ENCODE measurements around the gene FGD6.
"Not testable (repeated sequence)": the region's sequence is repeated elsewhere in the genome, so short reads cannot be mapped to it uniquely, and the experiment has no call there.

FGD6 gene

DNA sequence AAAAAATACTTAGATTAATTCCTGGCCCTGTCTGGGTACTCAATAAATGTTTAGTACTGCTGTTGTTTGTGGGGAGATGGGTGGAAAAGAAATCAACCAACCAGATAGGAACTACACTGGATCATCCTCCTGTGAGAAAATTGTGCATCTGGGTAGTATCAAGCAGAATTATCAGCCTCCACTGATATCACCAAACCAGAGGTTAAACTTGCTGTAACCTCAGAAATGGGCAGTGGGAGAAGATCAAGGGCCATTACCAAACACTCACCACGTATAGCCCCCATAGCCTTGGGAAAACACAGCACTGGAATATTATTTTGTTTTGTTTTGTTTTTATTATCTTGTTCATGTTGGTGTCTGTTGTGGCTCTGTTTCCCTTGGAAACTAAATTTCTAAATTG, 20.0 kb upstream of the FGD6 start:
- H3K4me3 ChIP-seq (ENCODE audit: low read length in 2 of 2), result no peak overlapping the region
- H3K27me3 ChIP-seq (ENCODE audit: control insufficient read depth in 2 of 2, insufficient read depth in 2 of 2, low read length in 2 of 2), result no peaks in the 10 kb centered on the region
- H3K4me1 ChIP-seq (ENCODE audit: control insufficient read depth in 2 of 2, insufficient read depth in 2 of 2, low read length in 2 of 2), result peaks cover 0 to 2% of the 10 kb centered on the region in 2 donors
- no peak overlapping the region for H3K27ac ChIP-seq (ENCODE audit: low read depth in 2 of 2, low read length in 2 of 2)
- no peaks in the 10 kb centered on the region for H3K36me3 ChIP-seq (ENCODE audit: control insufficient read depth in 2 of 2, insufficient read depth in 2 of 2, low read length in 2 of 2)
- H3K9me3 ChIP-seq (ENCODE audit: control insufficient read depth in 2 of 2, low read length in 2 of 2), result no peaks in the 10 kb centered on the region
- no peak overlapping the region for H3K9ac ChIP-seq (ENCODE audit: low read depth in 1 of 2, low read length in 2 of 2)

DNA sequence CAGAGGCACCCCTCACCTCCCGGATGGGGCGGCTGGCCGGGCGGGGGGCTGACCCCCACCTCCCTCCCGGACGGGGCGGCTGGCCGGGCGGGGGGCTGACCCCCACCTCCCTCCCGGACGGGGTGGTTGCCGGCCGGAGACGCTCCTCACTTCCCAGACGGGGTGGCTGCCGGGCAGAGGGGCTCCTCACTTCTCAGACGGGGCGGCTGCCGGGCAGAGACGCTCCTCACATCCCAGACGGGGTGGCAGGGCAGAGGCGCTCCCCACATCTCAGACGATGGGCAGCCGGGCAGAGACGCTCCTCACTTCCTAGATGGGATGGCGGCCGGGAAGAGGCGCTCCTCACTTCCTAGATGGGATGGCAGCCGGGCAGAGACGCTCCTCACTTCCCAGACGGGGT, 18.4 kb upstream of the FGD6 start:
- H3K27ac ChIP-seq (ENCODE audit: low read depth in 2 of 2, low read length in 2 of 2); H3K9me3 ChIP-seq (ENCODE audit: control insufficient read depth in 2 of 2, low read length in 2 of 2); H3K4me1 ChIP-seq (ENCODE audit: control insufficient read depth in 2 of 2, insufficient read depth in 2 of 2, low read length in 2 of 2); H3K36me3 ChIP-seq (ENCODE audit: control insufficient read depth in 2 of 2, insufficient read depth in 2 of 2, low read length in 2 of 2); H3K27me3 ChIP-seq (ENCODE audit: control insufficient read depth in 2 of 2, insufficient read depth in 2 of 2, low read length in 2 of 2); H3K4me3 ChIP-seq (ENCODE audit: low read length in 2 of 2); H3K9ac ChIP-seq (ENCODE audit: low read depth in 1 of 2, low read length in 2 of 2): not testable (repeated sequence)

DNA sequence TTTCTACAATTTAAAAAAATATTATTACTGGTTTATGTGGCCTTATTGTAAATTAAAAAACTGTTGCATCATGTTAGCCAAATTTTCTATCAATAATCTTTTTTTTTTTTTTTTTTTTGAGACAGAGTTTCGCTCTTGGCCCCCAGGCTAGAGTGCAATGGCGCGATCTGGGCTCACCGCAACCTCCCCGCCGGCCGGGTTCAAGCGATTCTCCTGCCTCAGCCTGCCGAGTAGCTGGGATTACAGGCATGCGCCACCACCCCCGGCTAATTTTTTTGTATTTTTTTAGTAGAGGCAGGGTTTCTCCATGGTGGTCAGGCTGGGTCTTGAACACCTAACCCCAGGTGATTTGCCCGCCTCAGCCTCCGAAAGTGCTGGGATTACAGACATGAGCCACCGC, 16.9 kb upstream of the FGD6 start:
- not testable (repeated sequence) for H3K27ac ChIP-seq (ENCODE audit: low read depth in 2 of 2, low read length in 2 of 2); H3K9ac ChIP-seq (ENCODE audit: low read depth in 1 of 2, low read length in 2 of 2); H3K36me3 ChIP-seq (ENCODE audit: control insufficient read depth in 2 of 2, insufficient read depth in 2 of 2, low read length in 2 of 2); H3K4me3 ChIP-seq (ENCODE audit: low read length in 2 of 2); H3K27me3 ChIP-seq (ENCODE audit: control insufficient read depth in 2 of 2, insufficient read depth in 2 of 2, low read length in 2 of 2); H3K9me3 ChIP-seq (ENCODE audit: control insufficient read depth in 2 of 2, low read length in 2 of 2); H3K4me1 ChIP-seq (ENCODE audit: control insufficient read depth in 2 of 2, insufficient read depth in 2 of 2, low read length in 2 of 2)

DNA sequence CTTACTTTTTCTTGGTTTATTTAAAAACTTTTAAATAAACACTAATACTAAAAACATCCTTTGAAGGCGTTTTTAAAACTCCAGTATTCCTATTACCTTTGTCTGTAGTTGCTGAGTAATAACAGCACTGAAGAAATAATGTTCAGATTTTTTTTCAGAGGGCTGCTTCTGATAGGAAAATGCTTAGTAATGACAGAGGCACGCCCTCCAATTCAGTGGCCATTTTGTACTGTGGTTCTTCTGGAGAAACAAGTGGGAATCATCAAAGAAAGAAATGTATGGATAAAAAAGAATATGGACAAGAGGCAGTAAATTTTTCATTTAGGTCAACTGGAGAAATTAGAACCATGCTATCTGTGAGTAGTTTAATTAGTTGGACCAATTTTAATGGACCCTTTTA, 13.9 kb upstream of the FGD6 start:
- Histone ChIP-seq H3K9ac (ENCODE audit: low read depth in 1 of 2, low read length in 2 of 2) (no peak overlapping the region), H3K9me3 (ENCODE audit: control insufficient read depth in 2 of 2, low read length in 2 of 2) (no peaks in the 10 kb centered on the region), H3K4me3 (ENCODE audit: low read length in 2 of 2) (no peak overlapping the region), H3K4me1 (ENCODE audit: control insufficient read depth in 2 of 2, insufficient read depth in 2 of 2, low read length in 2 of 2) (no peaks in the 10 kb centered on the region), H3K36me3 (ENCODE audit: control insufficient read depth in 2 of 2, insufficient read depth in 2 of 2, low read length in 2 of 2) (no peaks in the 10 kb centered on the region), H3K27me3 (ENCODE audit: control insufficient read depth in 2 of 2, insufficient read depth in 2 of 2, low read length in 2 of 2) (no peaks in the 10 kb centered on the region), H3K27ac (ENCODE audit: low read depth in 2 of 2, low read length in 2 of 2) (no peak overlapping the region)

DNA sequence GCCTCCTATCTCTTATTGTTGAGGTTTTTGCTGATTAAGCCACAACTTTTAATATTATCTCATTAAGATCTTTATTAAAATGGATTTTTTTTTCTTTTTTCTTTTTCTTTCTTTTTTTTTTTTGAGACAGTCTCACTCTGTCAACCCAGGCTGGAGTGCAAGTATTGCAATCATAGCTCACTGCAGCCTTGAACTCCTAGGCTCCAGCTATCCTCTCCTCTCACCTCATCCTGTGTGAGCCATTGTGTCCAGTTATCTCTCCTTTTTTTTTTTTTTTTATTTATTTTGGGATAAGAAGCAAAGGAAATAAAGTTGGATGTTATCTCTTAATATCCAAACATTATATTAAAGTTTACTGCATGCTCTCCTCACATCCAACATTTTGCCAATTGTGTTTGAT, 13.0 kb upstream of the FGD6 start:
- Histone ChIP-seq H3K9me3 (ENCODE audit: control insufficient read depth in 2 of 2, low read length in 2 of 2) (no peaks in the 10 kb centered on the region), H3K36me3 (ENCODE audit: control insufficient read depth in 2 of 2, insufficient read depth in 2 of 2, low read length in 2 of 2) (no peaks in the 10 kb centered on the region), H3K9ac (ENCODE audit: low read depth in 1 of 2, low read length in 2 of 2) (no peak overlapping the region), H3K27ac (ENCODE audit: low read depth in 2 of 2, low read length in 2 of 2) (no peak overlapping the region), H3K4me3 (ENCODE audit: low read length in 2 of 2) (no peak overlapping the region), H3K4me1 (ENCODE audit: control insufficient read depth in 2 of 2, insufficient read depth in 2 of 2, low read length in 2 of 2) (no peaks in the 10 kb centered on the region), H3K27me3 (ENCODE audit: control insufficient read depth in 2 of 2, insufficient read depth in 2 of 2, low read length in 2 of 2) (no peaks in the 10 kb centered on the region)

- Histone ChIP-seq H3K27me3 (ENCODE audit: control insufficient read depth in 2 of 2, insufficient read depth in 2 of 2, low read length in 2 of 2) (no peaks in the 10 kb centered on the region), H3K4me1 (ENCODE audit: control insufficient read depth in 2 of 2, insufficient read depth in 2 of 2, low read length in 2 of 2) (no peaks in the 10 kb centered on the region), H3K36me3 (ENCODE audit: control insufficient read depth in 2 of 2, insufficient read depth in 2 of 2, low read length in 2 of 2) (peaks cover 0 to 5% of the 10 kb centered on the region in 2 donors), H3K27ac (ENCODE audit: low read depth in 2 of 2, low read length in 2 of 2) (no peak overlapping the region), H3K9ac (ENCODE audit: low read depth in 1 of 2, low read length in 2 of 2) (no peak overlapping the region), H3K4me3 (ENCODE audit: low read length in 2 of 2) (no peak overlapping the region), H3K9me3 (ENCODE audit: control insufficient read depth in 2 of 2, low read length in 2 of 2) (no peaks in the 10 kb centered on the region)
Measured at GRCh38 chr12:95229636-95230035, 12.4 kb upstream of the FGD6 start.

- Histone ChIP-seq H3K4me3 (ENCODE audit: low read length in 2 of 2) (no peak overlapping the region), H3K36me3 (ENCODE audit: control insufficient read depth in 2 of 2, insufficient read depth in 2 of 2, low read length in 2 of 2) (peaks cover 0 to 10% of the 10 kb centered on the region in 2 donors), H3K9me3 (ENCODE audit: control insufficient read depth in 2 of 2, low read length in 2 of 2) (no peaks in the 10 kb centered on the region), H3K27me3 (ENCODE audit: control insufficient read depth in 2 of 2, insufficient read depth in 2 of 2, low read length in 2 of 2) (no peaks in the 10 kb centered on the region), H3K4me1 (ENCODE audit: control insufficient read depth in 2 of 2, insufficient read depth in 2 of 2, low read length in 2 of 2) (no peaks in the 10 kb centered on the region), H3K9ac (ENCODE audit: low read depth in 1 of 2, low read length in 2 of 2) (no peak overlapping the region), H3K27ac (ENCODE audit: low read depth in 2 of 2, low read length in 2 of 2) (no peak overlapping the region)
Measured at GRCh38 chr12:95228617-95229016, 11.3 kb upstream of the FGD6 start.

- H3K9me3 ChIP-seq (ENCODE audit: control insufficient read depth in 2 of 2, low read length in 2 of 2), result no peaks in the 10 kb centered on the region
- H3K36me3 ChIP-seq (ENCODE audit: control insufficient read depth in 2 of 2, insufficient read depth in 2 of 2, low read length in 2 of 2), result peaks cover 0 to 10% of the 10 kb centered on the region in 2 donors
- H3K27me3 ChIP-seq (ENCODE audit: control insufficient read depth in 2 of 2, insufficient read depth in 2 of 2, low read length in 2 of 2), result no peaks in the 10 kb centered on the region
- H3K9ac ChIP-seq (ENCODE audit: low read depth in 1 of 2, low read length in 2 of 2), result no peak overlapping the region
- H3K4me1 ChIP-seq (ENCODE audit: control insufficient read depth in 2 of 2, insufficient read depth in 2 of 2, low read length in 2 of 2), result no peaks in the 10 kb centered on the region
- H3K27ac ChIP-seq (ENCODE audit: low read depth in 2 of 2, low read length in 2 of 2), result no peak overlapping the region
- no peak overlapping the region for H3K4me3 ChIP-seq (ENCODE audit: low read length in 2 of 2)
Measured at GRCh38 chr12:95227818-95228356, 10.6 kb upstream of the FGD6 start.

DNA sequence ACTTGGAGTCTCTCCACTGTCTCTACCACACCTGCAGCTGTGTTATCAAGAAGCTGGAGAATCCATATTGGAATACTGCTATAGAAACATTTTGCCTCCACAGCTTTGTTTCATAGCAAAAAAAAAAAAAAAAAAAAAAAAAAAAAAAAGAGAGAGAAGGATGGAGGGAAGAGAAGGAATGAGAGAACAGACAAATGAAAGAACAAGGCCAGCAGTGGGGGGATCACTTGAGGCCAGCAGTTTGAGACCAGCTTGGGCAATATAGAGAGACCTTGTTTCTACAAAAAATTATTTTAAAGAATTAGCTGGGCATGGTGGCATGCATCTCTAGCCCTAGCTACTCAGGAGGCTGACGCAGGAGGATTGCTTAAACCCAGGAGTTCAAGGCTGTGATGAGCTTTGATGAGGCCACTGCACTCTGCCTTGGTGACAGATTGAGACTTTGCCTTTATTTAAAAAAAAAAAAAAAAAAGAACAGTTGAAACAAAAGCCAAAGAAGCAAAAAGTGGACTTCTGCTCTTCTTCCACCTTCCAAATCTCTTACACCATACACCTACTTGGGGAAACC, 8.5 kb upstream of the FGD6 start:
- H3K9ac ChIP-seq (ENCODE audit: low read depth in 1 of 2, low read length in 2 of 2), result no peak overlapping the region
- H3K27ac ChIP-seq (ENCODE audit: low read depth in 2 of 2, low read length in 2 of 2), result no peak overlapping the region
- H3K36me3 ChIP-seq (ENCODE audit: control insufficient read depth in 2 of 2, insufficient read depth in 2 of 2, low read length in 2 of 2), result peaks cover 0 to 10% of the 10 kb centered on the region in 2 donors
- no peak overlapping the region for H3K4me3 ChIP-seq (ENCODE audit: low read length in 2 of 2)
- no peaks in the 10 kb centered on the region for H3K4me1 ChIP-seq (ENCODE audit: control insufficient read depth in 2 of 2, insufficient read depth in 2 of 2, low read length in 2 of 2)
- H3K27me3 ChIP-seq (ENCODE audit: control insufficient read depth in 2 of 2, insufficient read depth in 2 of 2, low read length in 2 of 2), result no peaks in the 10 kb centered on the region
- no peaks in the 10 kb centered on the region for H3K9me3 ChIP-seq (ENCODE audit: control insufficient read depth in 2 of 2, low read length in 2 of 2)

DNA sequence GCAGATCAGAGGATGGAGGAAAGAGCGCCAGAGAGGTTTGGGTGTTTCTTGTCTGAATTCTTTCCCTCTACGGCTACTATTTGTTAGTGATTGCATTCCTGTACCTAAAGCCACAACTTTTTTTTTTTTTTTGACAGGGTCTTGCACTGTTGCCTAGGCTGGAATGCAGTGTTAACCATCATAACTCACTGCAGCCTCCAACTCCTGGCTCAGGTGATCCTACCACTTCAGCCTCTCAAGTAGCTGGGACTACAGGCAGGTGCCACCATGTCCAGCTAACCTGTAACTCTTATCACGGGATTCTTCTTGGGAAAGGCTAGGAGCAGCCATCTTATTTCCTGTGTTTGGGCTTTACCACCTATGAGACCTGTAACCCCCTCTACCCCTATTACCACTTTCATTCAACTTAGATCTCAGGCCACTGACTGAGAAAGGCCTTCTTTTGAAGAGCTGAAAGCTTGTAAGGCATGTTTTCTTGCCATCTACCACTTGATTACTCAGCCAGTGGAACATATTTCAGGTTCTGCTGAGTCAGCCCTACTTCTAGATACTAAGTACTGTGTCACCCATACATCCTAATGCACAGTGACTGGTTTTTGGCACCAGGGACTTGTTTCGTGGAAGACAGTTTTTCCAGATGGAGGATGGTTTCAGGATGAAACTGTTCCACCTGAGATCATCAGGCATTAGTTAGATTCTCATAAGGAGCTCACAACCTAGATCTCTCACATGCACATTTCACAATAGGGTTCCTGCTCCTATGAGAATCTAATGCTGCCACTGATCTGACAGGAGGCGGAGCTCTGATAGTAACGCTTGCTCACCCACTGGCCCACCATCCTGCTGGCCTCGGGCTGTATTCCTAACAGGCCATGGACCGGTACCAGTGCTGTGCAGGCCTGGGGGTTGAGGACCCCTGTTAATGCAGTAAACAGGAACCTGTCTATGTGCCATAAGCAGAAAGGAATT, 7.2 kb upstream of the FGD6 start:
- Histone ChIP-seq H3K9ac (ENCODE audit: low read depth in 1 of 2, low read length in 2 of 2) (no peak overlapping the region), H3K4me1 (ENCODE audit: control insufficient read depth in 2 of 2, insufficient read depth in 2 of 2, low read length in 2 of 2) (peaks cover 4 to 6% of the 10 kb centered on the region in 2 donors), H3K27me3 (ENCODE audit: control insufficient read depth in 2 of 2, insufficient read depth in 2 of 2, low read length in 2 of 2) (no peaks in the 10 kb centered on the region), H3K4me3 (ENCODE audit: low read length in 2 of 2) (no peak overlapping the region), H3K9me3 (ENCODE audit: control insufficient read depth in 2 of 2, low read length in 2 of 2) (no peaks in the 10 kb centered on the region), H3K27ac (ENCODE audit: low read depth in 2 of 2, low read length in 2 of 2) (no peak overlapping the region), H3K36me3 (ENCODE audit: control insufficient read depth in 2 of 2, insufficient read depth in 2 of 2, low read length in 2 of 2) (peaks cover 0 to 10% of the 10 kb centered on the region in 2 donors)
